Endothelial cell of umbilical vein (primary cell): Measurements from ENCODE around the gene PTS. TPM values are rescaled to one million over a fixed set of nuclear protein-coding genes. Genes with fewer than 3 reads are reported as not detected.

ENCODE experiments used
- BruUV-seq: library from RNA; stranded (reverse); fragments of 400-500 nt; replicated peaks from 2 replicates; lab custom pipeline; 2021; lab: Mats Ljungman, UMichigan
- CTCF ChIA-PET: fragments of 300-600, 350-600 bp; sonication (Branson Sonifier 250); formaldehyde crosslinking; loops from one replicate; lab custom pipeline; 2021; ENCODE audit warnings: antibody characterized with exemption, inconsistent platforms; lab: Charles Lee
- POLR2A ChIA-PET: fragments of 300-600, 350-600 bp; sonication (Branson Sonifier 250); formaldehyde crosslinking; loops from one replicate; lab custom pipeline; 2021; ENCODE audit warnings: antibody characterized with exemption, inconsistent platforms; lab: Charles Lee
- DNase-seq: peaks from one replicate; pipeline ENCODE4 v3.0.0-alpha.2; 2011; ENCODE audit warnings: low read depth, low spot score
- FAIRE-seq: peaks from 2 replicates; lab custom pipeline; 2011; peaks lifted over from hg19 to GRCh38; lab: Jason Lieb, UNC
- H2AFZ ChIP-seq: 2 replicates; pipeline ENCODE4 v1.6.0; 2012; ENCODE audit warnings: low read depth, low read length, control low read depth, inconsistent platforms
- H3K27ac ChIP-seq: 2 replicates; pipeline ENCODE4 v1.5.1; 2011; ENCODE audit warnings: low read depth, mild to moderate bottlenecking, control low read depth, low read length, moderate library complexity; ENCODE audit not compliant: insufficient read depth
- H3K27me3 ChIP-seq, 2 experiments: 2 replicates each; pipeline versions ENCODE4 v1.6.0 to v1.6.1; 2011; ENCODE audit warnings: low read length in 2 of 2, mixed read lengths in 1 of 2; ENCODE audit not compliant: control insufficient read depth in 2 of 2, insufficient read depth in 2 of 2
- H3K36me3 ChIP-seq, 2 experiments: 2 replicates in 1 of 2; 3 replicates in 1 of 2; pipeline ENCODE4 v1.5.1; 2011; ENCODE audit warnings: low read length in 2 of 2, mild to moderate bottlenecking in 1 of 2, moderate library complexity in 1 of 2; ENCODE audit not compliant: control insufficient read depth in 2 of 2, insufficient read depth in 2 of 2; ENCODE audit errors: extremely low read depth in 1 of 2
- H3K4me1 ChIP-seq: 3 replicates; pipeline ENCODE4 v1.5.1; 2011; ENCODE audit warnings: mild to moderate bottlenecking, low read length; ENCODE audit not compliant: control insufficient read depth, insufficient read depth; ENCODE audit errors: extremely low read depth
- H3K4me2 ChIP-seq: 2 replicates; pipeline ENCODE4 v1.6.1; 2011; ENCODE audit warnings: low read length, control low read depth, mixed read lengths; ENCODE audit not compliant: insufficient read depth
- H3K4me3 ChIP-seq, 3 experiments: fragments of 200-600 bp in 1 of 3; sonication (generic), shearing (Covaris generic) in 1 of 3; replicated peaks in 1 of 3; 2 replicates each; pipeline ENCODE4 v1.5.1; 2011 to 2016; ENCODE audit warnings: control low read depth in 3 of 3, low read length in 3 of 3, mild to moderate bottlenecking in 2 of 3, inconsistent platforms in 1 of 3, low read depth in 1 of 3, moderate library complexity in 1 of 3; ENCODE audit not compliant: insufficient read depth in 1 of 3
- H3K79me2 ChIP-seq: 2 replicates; pipeline ENCODE4 v1.6.0; 2012; ENCODE audit warnings: low read length, inconsistent platforms; ENCODE audit not compliant: control insufficient read depth, insufficient read depth
- H3K9ac ChIP-seq: replicated peaks from 2 replicates; pipeline ENCODE3; 2011; ENCODE audit warnings: low read length, control low read depth; ENCODE audit not compliant: insufficient read depth; ENCODE audit errors: extremely low read depth
- H3K9me1 ChIP-seq: replicated peaks from 3 replicates; pipeline ENCODE4 v1.6.0; 2011; ENCODE audit warnings: mild to moderate bottlenecking, low read length; ENCODE audit not compliant: control insufficient read depth, insufficient read depth; ENCODE audit errors: extremely low read depth
- H3K9me3 ChIP-seq: replicated peaks from 2 replicates; pipeline ENCODE4 v1.5.1; 2012; ENCODE audit warnings: low read length, inconsistent platforms; ENCODE audit not compliant: control insufficient read depth, insufficient read depth
- H4K20me1 ChIP-seq: replicated peaks from 2 replicates; pipeline ENCODE3; 2011; ENCODE audit warnings: mild to moderate bottlenecking, low read length; ENCODE audit not compliant: control insufficient read depth, insufficient read depth; ENCODE audit errors: extremely low read depth
- CTCF ChIP-seq, 2 donors: IDR thresholded peaks; 1 replicate in 1 of 2; 2 replicates in 1 of 2; pipeline ENCODE4 v1.5.1; 2011; ENCODE audit warnings: low read length in 2 of 2, mild to moderate bottlenecking in 2 of 2, moderate library complexity in 2 of 2, control low read depth in 1 of 2, inconsistent platforms in 1 of 2, low read depth in 1 of 2; ENCODE audit not compliant: insufficient read depth in 1 of 2; ENCODE audit errors: extremely low read depth in 1 of 2
- EZH2 ChIP-seq: IDR thresholded peaks from 2 replicates; pipeline ENCODE4 v1.6.1; 2012; ENCODE audit warnings: borderline replicate concordance, low read depth, mild to moderate bottlenecking, moderate library complexity, low read length, inconsistent platforms; ENCODE audit not compliant: severe bottlenecking
- FOS ChIP-seq: IDR thresholded peaks from 2 replicates; pipeline ENCODE4 v1.6.1; 2011; ENCODE audit warnings: mild to moderate bottlenecking, low read length, moderate library complexity, borderline replicate concordance; ENCODE audit not compliant: insufficient read depth
- GATA2 ChIP-seq: IDR thresholded peaks from 2 replicates; pipeline ENCODE4 v1.7.0; 2011; ENCODE audit warnings: low read depth, mild to moderate bottlenecking, moderate library complexity, mixed read lengths, low read length; ENCODE audit not compliant: insufficient read length, insufficient read depth
- JUN ChIP-seq: IDR thresholded peaks from 2 replicates; pipeline ENCODE4 v1.6.1; 2011; ENCODE audit warnings: borderline replicate concordance, low read depth; ENCODE audit not compliant: insufficient read length, insufficient read depth
- MYC ChIP-seq: IDR thresholded peaks from one replicate; pipeline ENCODE4 v1.6.1; 2011; ENCODE audit warnings: mild to moderate bottlenecking, low read depth, low read length
- POLR2A ChIP-seq: IDR thresholded peaks from 2 replicates; pipeline ENCODE4 v1.6.1; 2012; ENCODE audit warnings: low read depth, mild to moderate bottlenecking, control low read depth, low read length
- POLR2AphosphoS5 ChIP-seq: IDR thresholded peaks from 2 replicates; pipeline ENCODE4 v1.6.1; 2012; ENCODE audit warnings: low read depth, mild to moderate bottlenecking, control low read depth, low read length, moderate library complexity; ENCODE audit not compliant: insufficient read depth
- dilution Hi-C: fragments of 300-500 bp; cut with MboI; formaldehyde crosslinking; loops from one replicate; pipeline ENCODE4 v1.15.0; 2019; ENCODE audit warnings: low sequenced_read_pairs; ENCODE audit not compliant: extremely low pct_ligation_motif_present
- intact Hi-C: fragments of 100-400 bp; cut with micrococcal nuclease; formaldehyde crosslinking; loops from one replicate; pipeline ENCODE4 v1.10.0; 2022
- polyA plus RNA-seq, 4 experiments: library from polyadenylated mRNA; depleted of rRNA in 3 of 4; stranded (reverse) in 3 of 4; unstranded in 1 of 4; fragments of >200 nt; gene quantifications; 2 replicates each; pipeline versions ENCODE4 v1.2.1 to v1.2.3, GENCODE V29; 2011 to 2012; ENCODE audit warnings: missing spikeins in 1 of 4
- total RNA-seq: library from RNA; stranded (reverse); gene quantifications from 2 replicates; pipeline ENCODE4 v1.2.3, GENCODE V29; 2021
- TF ChIP-seq, protein P1 (sequence below): IDR thresholded peaks from 2 replicates; pipeline ENCODE4 v1.6.1; 2011; ENCODE audit not compliant: insufficient read depth, insufficient read length

PTS gene
- total and polyA plus RNA-seq, 2 donors (not counting 3 experiments of a cell fraction or from before 2014, with no cell fraction given) = 29.1 to 45.7 TPM

- dilution Hi-C loops = no loop called here
Measured at GRCh38 chr11:112253605-112254242, 27.5 kb downstream of the PTS start.

More at GRCh38 chr11:112253605-112254242, 27.5 kb downstream of the PTS start:
- H3K27me3 ChIP-seq = no peaks in the 10 kb centered on the region
- FAIRE-seq (no peak), DNase-seq (no peak)
- no peaks in the 10 kb centered on the region for H3K9me1 ChIP-seq
- no peak overlapping the region for H2AFZ ChIP-seq
- H3K4me1 ChIP-seq = peaks cover 12% of the 10 kb centered on the region
- CTCF ChIA-PET = interaction anchor here (0.7 to 1.1 kb wide), 2 partner anchors 32 to 34 kb away, joined by 3 to 4 read pairs; no protein-coding TSS in a partner anchor
- H3K27ac ChIP-seq = no peak overlapping the region
- H3K36me3 ChIP-seq = no peaks in the 10 kb centered on the region
- intact Hi-C loops = loop anchor here (2.0 kb wide), 1 partner anchor 27 kb away; no protein-coding TSS in a partner anchor
- no peak for TF ChIP-seq FOS
- TF ChIP-seq EZH2 = no peak
- TF ChIP-seq POLR2A = no peak
- no peak for TF ChIP-seq MYC
- no peak for TF ChIP-seq POLR2AphosphoS5
- TF ChIP-seq JUN = no peak
- TF ChIP-seq GATA2 = no peak
- TF ChIP-seq, protein P1, sequence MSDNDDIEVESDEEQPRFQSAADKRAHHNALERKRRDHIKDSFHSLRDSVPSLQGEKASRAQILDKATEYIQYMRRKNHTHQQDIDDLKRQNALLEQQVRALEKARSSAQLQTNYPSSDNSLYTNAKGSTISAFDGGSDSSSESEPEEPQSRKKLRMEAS = no peak
- TF ChIP-seq CTCF (IDR thresholded peaks at IDR 0.05; ENCODE audit: extremely low read depth in 1 of 2, insufficient read depth in 1 of 2, low read depth in 1 of 2, low read length in 2 of 2) = no peak
- POLR2A ChIA-PET = no interaction called here
- H4K20me1 ChIP-seq = no peaks in the 10 kb centered on the region
- no peaks in the 10 kb centered on the region for H3K9me3 ChIP-seq
- no peak overlapping the region for H3K4me2 ChIP-seq
- BruUV-seq = no TSS peak
- no peak overlapping the region for H3K4me3 ChIP-seq
- H3K9ac ChIP-seq = no peak overlapping the region
- H3K79me2 ChIP-seq = no peaks in the 10 kb centered on the region
